Measurements from ENCODE around the gene PTPRJ. TPM values are rescaled to one million over a fixed set of nuclear protein-coding genes. Genes with fewer than 3 reads are reported as not detected.
A peak's percentile ranks its signal among the peaks of the same experiment; 100 is the strongest.

PTPRJ gene
- total and polyA plus RNA-seq, 9 of the 15 experiments (the other 6 are each of a cell fraction or from before 2014, with no cell fraction given) = 0.56 to 10.7 (median 4.8) TPM

- TF ChIP-seq SMAD3 (CRISPR knock-in tag; conservative IDR thresholded peaks at IDR 0.05) (no peak), ZKSCAN1 (IDR thresholded peaks at IDR 0.05; ENCODE audit: low read depth, low read length) (no peak), ZNF589 (CRISPR knock-in tag; IDR thresholded peaks at IDR 0.05; ENCODE audit: low read depth) (0 out of 2 replicates have a peak, but pooled peaks have one; percentile 54), ETV1 (tag; conservative IDR thresholded peaks at IDR 0.05; ENCODE audit: low read depth) (no peak), MEF2A (IDR thresholded peaks at IDR 0.05; ENCODE audit: control insufficient read depth, low read depth, low read length) (no peak), BACH1 (tag; IDR thresholded peaks at IDR 0.05) (peak; percentile 77; the same call in 1 of the 2 replicates), NR2C2 (CRISPR knock-in tag; IDR thresholded peaks at IDR 0.05) (no peak), NR2C2 (tag; IDR thresholded peaks at IDR 0.05) (peak; percentile 86), SAP30 (IDR thresholded peaks at IDR 0.05; ENCODE audit: borderline replicate concordance, insufficient read depth, low read depth, low read length, poor library complexity, severe bottlenecking) (no peak), RFX1 (IDR thresholded peaks at IDR 0.05) (peak; percentile 58), IFI16 (CRISPR knock-in tag; IDR thresholded peaks at IDR 0.05) (no peak), DPF2 (IDR thresholded peaks at IDR 0.05) (peak; percentile 95), CREBBP (IDR thresholded peaks at IDR 0.05; ENCODE audit: low read depth, low read length) (no peak), ZHX1 (conservative IDR thresholded peaks at IDR 0.05; ENCODE audit: low read length) (no peak), GATAD2A (IDR thresholded peaks at IDR 0.05) (0 out of 2 replicates have a peak, but pooled peaks have one; percentile 9), SRF (CRISPR knock-in tag; IDR thresholded peaks at IDR 0.05) (no peak), ZNF75A (CRISPR knock-in tag; IDR thresholded peaks at IDR 0.05) (no peak), ZNF347 (CRISPR knock-in tag; IDR thresholded peaks at IDR 0.05; ENCODE audit: low read depth) (no peak), GTF2A2 (tag; IDR thresholded peaks at IDR 0.05) (no peak), PTTG1 (tag; IDR thresholded peaks at IDR 0.05; ENCODE audit: low read depth) (no peak), TCF3 (CRISPR knock-in tag; IDR thresholded peaks at IDR 0.05) (peak; percentile 76), SMARCE1 (IDR thresholded peaks at IDR 0.05) (peak; percentile 92)
- TF ChIP-seq, protein P1, sequence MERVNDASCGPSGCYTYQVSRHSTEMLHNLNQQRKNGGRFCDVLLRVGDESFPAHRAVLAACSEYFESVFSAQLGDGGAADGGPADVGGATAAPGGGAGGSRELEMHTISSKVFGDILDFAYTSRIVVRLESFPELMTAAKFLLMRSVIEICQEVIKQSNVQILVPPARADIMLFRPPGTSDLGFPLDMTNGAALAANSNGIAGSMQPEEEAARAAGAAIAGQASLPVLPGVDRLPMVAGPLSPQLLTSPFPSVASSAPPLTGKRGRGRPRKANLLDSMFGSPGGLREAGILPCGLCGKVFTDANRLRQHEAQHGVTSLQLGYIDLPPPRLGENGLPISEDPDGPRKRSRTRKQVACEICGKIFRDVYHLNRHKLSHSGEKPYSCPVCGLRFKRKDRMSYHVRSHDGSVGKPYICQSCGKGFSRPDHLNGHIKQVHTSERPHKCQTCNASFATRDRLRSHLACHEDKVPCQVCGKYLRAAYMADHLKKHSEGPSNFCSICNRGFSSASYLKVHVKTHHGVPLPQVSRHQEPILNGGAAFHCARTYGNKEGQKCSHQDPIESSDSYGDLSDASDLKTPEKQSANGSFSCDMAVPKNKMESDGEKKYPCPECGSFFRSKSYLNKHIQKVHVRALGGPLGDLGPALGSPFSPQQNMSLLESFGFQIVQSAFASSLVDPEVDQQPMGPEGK (CRISPR knock-in tag; IDR thresholded peaks at IDR 0.05; ENCODE audit: borderline replicate concordance) = no peak
- TF ChIP-seq, protein P2, sequence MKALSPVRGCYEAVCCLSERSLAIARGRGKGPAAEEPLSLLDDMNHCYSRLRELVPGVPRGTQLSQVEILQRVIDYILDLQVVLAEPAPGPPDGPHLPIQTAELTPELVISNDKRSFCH (CRISPR knock-in tag; IDR thresholded peaks at IDR 0.05) = no peak
- TF ChIP-seq, protein P2 (tag; IDR thresholded peaks at IDR 0.05) = peak; percentile 61; the same call in 1 of the 2 replicates
Observed at GRCh38 chr11:47992959-47993820, 12.8 kb downstream of the PTPRJ start (continued).

Data from K562 (cell line).